Upper lobe of left lung (tissue), 4 donors: ENCODE results near the gene RHPN2.

Source experiments
- POLR2AphosphoS5 ChIP-seq, 2 donors: sonication (generic); formaldehyde crosslinking; IDR thresholded peaks; one replicate each; pipeline ENCODE4 v1.5.1; 2017; ENCODE audit warnings: antibody characterized with exemption in 2 of 2
- TF ChIP-seq, protein P1 (sequence below), 6 experiments: fragments of 450-650 bp in 4 of 6; fragments of 200-600 bp in 2 of 6; sonication (generic) in 2 of 6; IDR thresholded peaks; one replicate each; pipeline ENCODE4 v1.5.1; 2016 to 2019; ENCODE audit warnings: antibody characterized with exemption in 6 of 6

DNA sequence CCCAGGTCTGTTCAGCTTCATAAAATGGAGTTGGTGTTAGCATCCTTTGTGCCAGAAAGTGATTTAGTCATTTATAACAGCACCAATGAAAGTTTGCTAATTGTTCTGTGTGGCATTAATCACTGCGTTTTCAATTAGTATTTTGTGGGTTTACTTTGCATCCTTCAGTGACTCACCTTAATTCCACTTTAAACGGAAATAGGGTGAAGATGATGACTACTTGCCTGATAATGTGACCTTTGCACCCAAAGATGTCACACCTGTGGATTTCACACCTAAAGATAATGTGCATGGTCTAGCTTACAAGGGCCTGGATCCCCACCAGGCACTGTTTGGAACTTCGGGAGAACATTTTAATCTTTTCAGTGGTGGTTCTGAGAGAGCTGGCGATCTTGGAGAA is 31.3 kb upstream of the RHPN2 start:
- TF ChIP-seq, protein P1, sequence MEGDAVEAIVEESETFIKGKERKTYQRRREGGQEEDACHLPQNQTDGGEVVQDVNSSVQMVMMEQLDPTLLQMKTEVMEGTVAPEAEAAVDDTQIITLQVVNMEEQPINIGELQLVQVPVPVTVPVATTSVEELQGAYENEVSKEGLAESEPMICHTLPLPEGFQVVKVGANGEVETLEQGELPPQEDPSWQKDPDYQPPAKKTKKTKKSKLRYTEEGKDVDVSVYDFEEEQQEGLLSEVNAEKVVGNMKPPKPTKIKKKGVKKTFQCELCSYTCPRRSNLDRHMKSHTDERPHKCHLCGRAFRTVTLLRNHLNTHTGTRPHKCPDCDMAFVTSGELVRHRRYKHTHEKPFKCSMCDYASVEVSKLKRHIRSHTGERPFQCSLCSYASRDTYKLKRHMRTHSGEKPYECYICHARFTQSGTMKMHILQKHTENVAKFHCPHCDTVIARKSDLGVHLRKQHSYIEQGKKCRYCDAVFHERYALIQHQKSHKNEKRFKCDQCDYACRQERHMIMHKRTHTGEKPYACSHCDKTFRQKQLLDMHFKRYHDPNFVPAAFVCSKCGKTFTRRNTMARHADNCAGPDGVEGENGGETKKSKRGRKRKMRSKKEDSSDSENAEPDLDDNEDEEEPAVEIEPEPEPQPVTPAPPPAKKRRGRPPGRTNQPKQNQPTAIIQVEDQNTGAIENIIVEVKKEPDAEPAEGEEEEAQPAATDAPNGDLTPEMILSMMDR (IDR thresholded peaks at IDR 0.05), result no peak
- no peak for TF ChIP-seq POLR2AphosphoS5 (IDR thresholded peaks at IDR 0.05)
